GM23338 (cell line): ENCODE results near the gene KIAA0040. TPM values are rescaled to one million over a fixed set of nuclear protein-coding genes. Genes with fewer than 3 reads are reported as not detected.

Source experiments
- ATAC-seq: fragments of 200-7000 bp; cut with Tn5 transposase; 3 replicates; pipeline ENCODE4 v1.9.1; 2020
- DNase-seq: peaks from one replicate; pipeline ENCODE4 v3.0.0-alpha.2; 2015; ENCODE audit warnings: low spot score
- H2AFZ ChIP-seq: fragments of 200-600 bp; sonication (generic); 2 replicates; pipeline ENCODE4 v1.8.0; 2016; ENCODE audit warnings: antibody characterized with exemption, mild to moderate bottlenecking, moderate library complexity
- H3F3A ChIP-seq: fragments of 200-600 bp; sonication (generic); replicated peaks from 2 replicates; pipeline ENCODE4 v1.8.0; 2017; ENCODE audit warnings: antibody characterized with exemption, mixed run types, low read depth
- H3K27ac ChIP-seq: fragments of 200-600 bp; sonication (generic); 2 replicates; pipeline ENCODE4 v1.6.1; 2016; ENCODE audit warnings: low read depth
- H3K27me3 ChIP-seq: fragments of 200-600 bp; sonication (generic); 2 replicates; pipeline ENCODE4 v1.8.0; 2016; ENCODE audit warnings: mild to moderate bottlenecking, mixed run types, moderate library complexity; ENCODE audit not compliant: insufficient read depth
- H3K36me3 ChIP-seq: fragments of 200-600 bp; sonication (generic); 2 replicates; pipeline ENCODE4 v1.8.0; 2016; ENCODE audit warnings: mild to moderate bottlenecking; ENCODE audit not compliant: insufficient read depth
- H3K4me1 ChIP-seq: fragments of 200-600 bp; sonication (generic); 2 replicates; pipeline ENCODE4 v1.8.0; 2016; ENCODE audit warnings: mild to moderate bottlenecking, moderate library complexity; ENCODE audit not compliant: insufficient read depth
- H3K4me2 ChIP-seq: fragments of 200-600 bp; sonication (generic); 2 replicates; pipeline ENCODE4 v1.7.1; 2017; ENCODE audit warnings: mixed run types
- H3K4me3 ChIP-seq: fragments of 200-600 bp; sonication (generic); 2 replicates; pipeline ENCODE4 v1.6.1; 2016; ENCODE audit warnings: mixed run types
- H3K79me2 ChIP-seq: fragments of 200-600 bp; sonication (generic); replicated peaks from 2 replicates; pipeline ENCODE4 v1.8.0; 2017; ENCODE audit warnings: mild to moderate bottlenecking; ENCODE audit not compliant: insufficient read depth
- H3K9me2 ChIP-seq: fragments of 200-600 bp; sonication (generic); 2 replicates; pipeline ENCODE4 v1.8.0; 2017; ENCODE audit not compliant: insufficient read depth
- H4K20me1 ChIP-seq: fragments of 200-600 bp; sonication (generic); replicated peaks from 2 replicates; pipeline ENCODE4 v1.8.0; 2017; ENCODE audit warnings: mild to moderate bottlenecking; ENCODE audit not compliant: insufficient read depth
- H3K27ac Mint-ChIP-seq: 2 replicates; pipeline ENCODE4 v1.8.0; 2020; ENCODE audit warnings: inconsistent platforms, mild to moderate bottlenecking, moderate library complexity, mixed read lengths
- H3K27me3 Mint-ChIP-seq: 3 replicates; pipeline ENCODE4 v1.8.0; 2022; ENCODE audit warnings: low read depth, mild to moderate bottlenecking, moderate library complexity, mixed read lengths, inconsistent platforms; ENCODE audit not compliant: insufficient read depth, poor library complexity
- H3K36me3 Mint-ChIP-seq: 3 replicates; pipeline ENCODE4 v1.8.0; 2021; ENCODE audit warnings: low read depth, mild to moderate bottlenecking, inconsistent platforms, moderate library complexity, mixed read lengths
- H3K4me1 Mint-ChIP-seq: 3 replicates; pipeline ENCODE4 v1.8.0; 2020; ENCODE audit warnings: mild to moderate bottlenecking, inconsistent platforms, mixed read lengths
- H3K4me3 Mint-ChIP-seq: 3 replicates; pipeline ENCODE4 v1.8.0; 2021; ENCODE audit warnings: moderate library complexity, mild to moderate bottlenecking, inconsistent platforms, mixed read lengths
- H3K9me3 Mint-ChIP-seq: 3 replicates; pipeline ENCODE4 v1.8.0; 2020; ENCODE audit warnings: moderate library complexity, mild to moderate bottlenecking, inconsistent platforms, mixed read lengths
- CREB1 ChIP-seq: fragments of 250-450 bp; sonication (Bioruptor Pico); IDR thresholded peaks from 2 replicates; pipeline ENCODE4 v1.5.0; 2020; ENCODE audit warnings: low read depth, mild to moderate bottlenecking, moderate library complexity
- CTCF ChIP-seq, 2 experiments: fragments of 200-600 bp in 1 of 2; sonication (generic) in 1 of 2; conservative IDR thresholded peaks; 2 replicates each; pipeline versions ENCODE4 v1.5.1 to v1.6.1; 2016 to 2017; ENCODE audit warnings: antibody characterized with exemption in 2 of 2, low read depth in 2 of 2, mild to moderate bottlenecking in 2 of 2, moderate library complexity in 1 of 2
- ETS1 ChIP-seq: IDR thresholded peaks from 2 replicates; pipeline ENCODE4 v1.6.1; 2016; ENCODE audit warnings: antibody characterized with exemption
- EZH2 ChIP-seq: fragments of 200-600 bp; sonication (generic); IDR thresholded peaks from one replicate; pipeline ENCODE4 v1.8.0; 2017; ENCODE audit warnings: antibody characterized with exemption, mild to moderate bottlenecking, low read depth; ENCODE audit not compliant: unreplicated experiment
- JUNB ChIP-seq: IDR thresholded peaks from one replicate; pipeline ENCODE4 v1.6.1; 2016; ENCODE audit warnings: antibody characterized with exemption; ENCODE audit not compliant: unreplicated experiment
- POLR2AphosphoS5 ChIP-seq: IDR thresholded peaks from 2 replicates; pipeline ENCODE4 v1.6.1; 2016; ENCODE audit warnings: antibody characterized with exemption, low read depth
- REST ChIP-seq: IDR thresholded peaks from one replicate; pipeline ENCODE4 v1.6.1; 2018; ENCODE audit warnings: antibody characterized with exemption; ENCODE audit not compliant: unreplicated experiment
- ZNF114 ChIP-seq: fragments of 250-450 bp; sonication (Bioruptor Pico); IDR thresholded peaks from 2 replicates; pipeline ENCODE4 v1.5.0; 2020; ENCODE audit warnings: mild to moderate bottlenecking, moderate library complexity
- polyA plus RNA-seq: library from polyadenylated mRNA; unstranded; fragments of >200 nt; fragmentation: Nextera tagmentation; extraction: Ambion mirVana; gene quantifications from 2 replicates; pipeline ENCODE4 v1.2.1, GENCODE V29; 2016
- total RNA-seq: library from RNA; depleted of rRNA; stranded (reverse); fragments of >200 nt; shearing (Covaris generic); gene quantifications from 2 replicates; pipeline ENCODE4 v1.2.3, GENCODE V29; 2014

KIAA0040 gene
- total and polyA plus RNA-seq, 2 experiments from 2014 or later, result 7.0 to 11.9 TPM

- Histone ChIP-seq H4K20me1 (no peaks in the 10 kb centered on the region), H3K4me1 (no peaks in the 10 kb centered on the region), H3F3A (no peaks in the 10 kb centered on the region), H3K4me2 (no peak overlapping the region), H2AFZ (0 out of 2 replicates have a peak overlapping the region, but pooled peaks have one; percentile 8), H3K36me3 (no peaks in the 10 kb centered on the region), H3K27me3 (no peaks in the 10 kb centered on the region), H3K9me2 (peaks cover 4% of the 10 kb centered on the region; the same call in 1 of the 2 replicates), H3K27ac (no peak overlapping the region), H3K4me3 (no peak overlapping the region), H3K79me2 (no peaks in the 10 kb centered on the region)
- Mint-ChIP-seq H3K9me3 (no peaks in the 10 kb centered on the region; the same call in 2 of the 3 replicates), H3K27me3 (peaks cover 2% of the 10 kb centered on the region), H3K4me3 (no peak overlapping the region), H3K36me3 (no peaks in the 10 kb centered on the region), H3K4me1 (no peaks in the 10 kb centered on the region; the same call in 2 of the 3 replicates), H3K27ac (no peak overlapping the region)
- no peak for DNase-seq
- TF ChIP-seq CTCF (conservative IDR thresholded peaks at IDR 0.05; ENCODE audit: low read depth in 2 of 2), result no peak
- no peak for ATAC-seq
Measured at GRCh38 chr1:175200678-175201521, 8.3 kb upstream of the KIAA0040 start.

- H3K79me2 ChIP-seq, result no peaks in the 10 kb centered on the region
- Mint-ChIP-seq H3K27me3 (peaks cover 9% of the 10 kb centered on the region), H3K9me3 (no peaks in the 10 kb centered on the region), H3K27ac (no peak overlapping the region), H3K36me3 (no peaks in the 10 kb centered on the region), H3K4me3 (no peak overlapping the region), H3K4me1 (no peaks in the 10 kb centered on the region; the same call in 2 of the 3 replicates)
- no peaks in the 10 kb centered on the region for H4K20me1 ChIP-seq
- H3F3A ChIP-seq, result peaks cover 4% of the 10 kb centered on the region; the same call in 1 of the 2 replicates
- H3K36me3 ChIP-seq, result no peaks in the 10 kb centered on the region
- H3K27me3 ChIP-seq, result peaks cover 21% of the 10 kb centered on the region
- no peak overlapping the region for H2AFZ ChIP-seq
- 0 out of 2 replicates have a peak, but pooled peaks cover 3% of the 10 kb centered on the region for H3K4me1 ChIP-seq
- ATAC-seq, result no peak
- no peak overlapping the region for H3K4me2 ChIP-seq
- TF ChIP-seq JUNB (no peak), ZNF114 (CRISPR knock-in tag) (no peak), EZH2 (no peak)
- no peak overlapping the region for H3K4me3 ChIP-seq
- no peak overlapping the region for H3K27ac ChIP-seq
- DNase-seq, result no peak
- H3K9me2 ChIP-seq, result peaks cover 4% of the 10 kb centered on the region; the same call in 1 of the 2 replicates
Measured at GRCh38 chr1:175198332-175198731, 5.8 kb upstream of the KIAA0040 start.

GRCh38 chr1:175197531-175197930 lies 5.0 kb upstream of the KIAA0040 start:
- H3K4me3 Mint-ChIP-seq, result no peak overlapping the region
- H3K4me1 Mint-ChIP-seq, result no peaks in the 10 kb centered on the region; the same call in 2 of the 3 replicates
- no peak for ATAC-seq
- TF ChIP-seq CTCF (conservative IDR thresholded peaks at IDR 0.05; ENCODE audit: low read depth in 2 of 2), result no peak
- no peak for TF ChIP-seq ETS1
- no peak for TF ChIP-seq CREB1 (CRISPR knock-in tag)
- TF ChIP-seq REST, result no peak
- TF ChIP-seq EZH2, result no peak
- no peak for TF ChIP-seq POLR2AphosphoS5
- no peak for TF ChIP-seq ZNF114 (CRISPR knock-in tag)

More at GRCh38 chr1:175197531-175197930, 5.0 kb upstream of the KIAA0040 start:
- H3K79me2 ChIP-seq, result no peaks in the 10 kb centered on the region
- H3K36me3 ChIP-seq, result no peaks in the 10 kb centered on the region
- Mint-ChIP-seq H3K9me3 (no peaks in the 10 kb centered on the region), H3K36me3 (no peaks in the 10 kb centered on the region), H3K27me3 (peaks cover 13% of the 10 kb centered on the region), H3K27ac (no peak overlapping the region)
- no peak overlapping the region for H3K27ac ChIP-seq
- H3K4me3 ChIP-seq, result no peak overlapping the region
- H3F3A ChIP-seq, result peaks cover 7% of the 10 kb centered on the region; the same call in 1 of the 2 replicates
- DNase-seq, result no peak
- peaks cover 25% of the 10 kb centered on the region for H3K27me3 ChIP-seq
- H4K20me1 ChIP-seq, result no peaks in the 10 kb centered on the region
- H3K4me1 ChIP-seq, result 0 out of 2 replicates have a peak, but pooled peaks cover 3% of the 10 kb centered on the region
- peaks cover 4% of the 10 kb centered on the region; the same call in 1 of the 2 replicates for H3K9me2 ChIP-seq
- H3K4me2 ChIP-seq, result no peak overlapping the region
- no peak overlapping the region for H2AFZ ChIP-seq
